HL-60/S4 treated with retinoic acid at 250 ng/mL for 4 days and 3 days (cell line): ENCODE results near the gene DAZL.

Experiments
- in situ Hi-C: fragments of 300-500 bp; cut with MboI; formaldehyde crosslinking; loops from 2 replicates; pipeline ENCODE4 v1.7.0; 2022; ENCODE audit warnings: low sequenced_read_pairs

Gene DAZL

GRCh38 chr3:16604887-16605602 lies at the start of gene DAZL:
TSS of gene DAZL (minus strand) at chr3:16605423. CDS start at chr3:16605205, 218 bp downstream.
- in situ Hi-C loops: loop anchor here (25.0 kb wide), 2 partner anchors 632 to 1232 kb away; no protein-coding TSS in a partner anchor

GRCh38 chr3:16654976-16655375 lies 49.8 kb upstream of the DAZL start:
- in situ Hi-C loops: no loop called here

- in situ Hi-C loops: no loop called here
Observed at GRCh38 chr3:16653712-16654111, 48.5 kb upstream of the DAZL start.

- in situ Hi-C loops: no loop called here
Observed at GRCh38 chr3:16647668-16648067, 42.4 kb upstream of the DAZL start.

- in situ Hi-C loops: no loop called here
Observed at GRCh38 chr3:16639806-16640205, 34.6 kb upstream of the DAZL start.

- in situ Hi-C loops: no loop called here
Observed at GRCh38 chr3:16633948-16634347, 28.7 kb upstream of the DAZL start.

GRCh38 chr3:16632395-16632794 lies 27.2 kb upstream of the DAZL start:
- in situ Hi-C loops: no loop called here

- in situ Hi-C loops: loop anchor here (25.0 kb wide), 2 partner anchors 619 to 1219 kb away; no protein-coding TSS in a partner anchor
Observed at GRCh38 chr3:16618721-16619120, 13.5 kb upstream of the DAZL start.

- in situ Hi-C loops: loop anchor here (25.0 kb wide), 2 partner anchors 620 to 1220 kb away; no protein-coding TSS in a partner anchor
Observed at GRCh38 chr3:16617155-16617554, 11.9 kb upstream of the DAZL start.

- in situ Hi-C loops: loop anchor here (25.0 kb wide), 2 partner anchors 621 to 1221 kb away; no protein-coding TSS in a partner anchor
Observed at GRCh38 chr3:16616083-16616482, 10.9 kb upstream of the DAZL start.

GRCh38 chr3:16614033-16615031 lies 9.1 kb upstream of the DAZL start:
- in situ Hi-C loops: loop anchor here (25.0 kb wide), 2 partner anchors 623 to 1223 kb away; no protein-coding TSS in a partner anchor

- in situ Hi-C loops: loop anchor here (25.0 kb wide), 2 partner anchors 627 to 1227 kb away; no protein-coding TSS in a partner anchor
Observed at GRCh38 chr3:16609927-16610580, 4.8 kb upstream of the DAZL start.

GRCh38 chr3:16608816-16609215 lies 3.6 kb upstream of the DAZL start:
- in situ Hi-C loops: loop anchor here (25.0 kb wide), 2 partner anchors 628 to 1228 kb away; no protein-coding TSS in a partner anchor

- in situ Hi-C loops: loop anchor here (25.0 kb wide), 2 partner anchors 630 to 1230 kb away; no protein-coding TSS in a partner anchor
Observed at GRCh38 chr3:16607718-16608117, 2.5 kb upstream of the DAZL start.

- in situ Hi-C loops: loop anchor here (25.0 kb wide), 2 partner anchors 631 to 1231 kb away; no protein-coding TSS in a partner anchor
Observed at GRCh38 chr3:16606398-16606797, 1.2 kb upstream of the DAZL start.

GRCh38 chr3:16605966-16606365 lies 743 bp upstream of the DAZL start:
- in situ Hi-C loops: loop anchor here (25.0 kb wide), 2 partner anchors 631 to 1231 kb away; no protein-coding TSS in a partner anchor

- in situ Hi-C loops: loop anchor here (25.0 kb wide), 2 partner anchors 633 to 1233 kb away; no protein-coding TSS in a partner anchor
Observed at GRCh38 chr3:16604433-16604832, 790 bp downstream of the DAZL start.

GRCh38 chr3:16601537-16602005 lies 3.7 kb downstream of the DAZL start:
- in situ Hi-C loops: loop anchor here (25.0 kb wide), 2 partner anchors 636 to 1236 kb away; no protein-coding TSS in a partner anchor

- in situ Hi-C loops: loop anchor here (25.0 kb wide), 2 partner anchors 636 to 1236 kb away; no protein-coding TSS in a partner anchor
Observed at GRCh38 chr3:16600780-16601536, 4.3 kb downstream of the DAZL start.
